HepG2 (cell line): Measurements from ENCODE around the gene PLSCR1. TPM values are rescaled to one million over a fixed set of nuclear protein-coding genes. Genes with fewer than 3 reads are reported as not detected.

Experiments
- ARNTL ChIP-seq: sonication (generic); formaldehyde crosslinking; IDR thresholded peaks from 2 replicates; pipeline ENCODE4 v1.4.0; 2020; ENCODE audit warnings: mild to moderate bottlenecking, missing genetic modification reagents
- CBFB ChIP-seq: sonication (generic); formaldehyde crosslinking; IDR thresholded peaks from 2 replicates; pipeline ENCODE4 v1.4.0; 2020; ENCODE audit warnings: missing genetic modification reagents
- CBX2 ChIP-seq, 2 experiments: fragments of 200-600 bp in 1 of 2; sonication (generic); formaldehyde crosslinking in 1 of 2; IDR thresholded peaks; 2 replicates each; pipeline versions ENCODE4 v1.7.0 to v1.8.1; 2018 to 2022; ENCODE audit warnings: low read depth in 2 of 2, low read length in 1 of 2, mild to moderate bottlenecking in 1 of 2, missing genetic modification reagents in 1 of 2
- CHCHD3 ChIP-seq: sonication (generic); formaldehyde crosslinking; IDR thresholded peaks from 2 replicates; pipeline ENCODE4 v1.8.0; 2022; ENCODE audit warnings: mild to moderate bottlenecking, missing genetic modification reagents, moderate library complexity
- ETS1 ChIP-seq: sonication (generic); formaldehyde crosslinking; IDR thresholded peaks from 2 replicates; pipeline ENCODE4 v1.4.0; 2020; ENCODE audit warnings: missing genetic modification reagents
- FOXK1 ChIP-seq: sonication (generic); formaldehyde crosslinking; IDR thresholded peaks from 2 replicates; pipeline ENCODE4 v1.4.0; 2020; ENCODE audit warnings: low read depth, missing genetic modification reagents, borderline replicate concordance
- JUND ChIP-seq: sonication (generic); formaldehyde crosslinking; IDR thresholded peaks from 2 replicates; pipeline ENCODE4 v1.8.0; 2022; ENCODE audit warnings: mild to moderate bottlenecking, missing genetic modification reagents
- KLF15 ChIP-seq: sonication (generic); formaldehyde crosslinking; IDR thresholded peaks from 2 replicates; pipeline ENCODE4 v1.8.1; 2023; ENCODE audit warnings: borderline replicate concordance, mild to moderate bottlenecking, inconsistent platforms, missing genetic modification reagents, mixed read lengths
- LCORL ChIP-seq, 2 experiments: fragments of 450-650 bp in 1 of 2; sonication (generic) in 1 of 2; formaldehyde crosslinking in 1 of 2; IDR thresholded peaks; 2 replicates each; pipeline versions ENCODE4 v1.5.0 to v1.6.1; 2017 to 2020; ENCODE audit warnings: antibody characterized with exemption in 1 of 2, missing genetic modification reagents in 1 of 2
- MAF1 ChIP-seq: sonication (generic); formaldehyde crosslinking; IDR thresholded peaks from 2 replicates; pipeline ENCODE4 v1.5.0; 2020; ENCODE audit warnings: missing genetic modification reagents, borderline replicate concordance
- MATR3 ChIP-seq: sonication (generic); formaldehyde crosslinking; IDR thresholded peaks from 2 replicates; pipeline ENCODE4 v1.4.0; 2020; ENCODE audit warnings: missing genetic modification reagents
- MLX ChIP-seq: IDR thresholded peaks from 2 replicates; pipeline ENCODE4 v1.6.1; 2016
- MXD3 ChIP-seq: IDR thresholded peaks from 2 replicates; pipeline ENCODE4 v1.6.1; 2016; ENCODE audit warnings: mild to moderate bottlenecking, missing biosample characterization, missing genetic modification reagents
- NCOA2 ChIP-seq: sonication (generic); formaldehyde crosslinking; IDR thresholded peaks from 2 replicates; pipeline ENCODE4 v1.8.0; 2022; ENCODE audit warnings: inconsistent platforms
- SIN3A ChIP-seq: IDR thresholded peaks from 2 replicates; pipeline ENCODE4 v1.6.1; 2011; ENCODE audit warnings: low read depth, mild to moderate bottlenecking, control low read depth, low read length, borderline replicate concordance
- SMARCE1 ChIP-seq: fragments of 450-650 bp; IDR thresholded peaks from 2 replicates; pipeline ENCODE4 v1.6.1; 2017; ENCODE audit warnings: borderline replicate concordance
- SP140L ChIP-seq: sonication (generic); formaldehyde crosslinking; IDR thresholded peaks from 2 replicates; pipeline ENCODE4 v1.4.0; 2020; ENCODE audit warnings: missing genetic modification reagents, borderline replicate concordance
- TBX2 ChIP-seq: sonication (generic); formaldehyde crosslinking; IDR thresholded peaks from 2 replicates; pipeline ENCODE4 v1.5.0; 2020; ENCODE audit warnings: missing genetic modification reagents, mild to moderate bottlenecking, borderline replicate concordance
- U2AF2 ChIP-seq: fragments of 200-400 bp; formaldehyde crosslinking; IDR thresholded peaks from 2 replicates; pipeline ENCODE4 v1.6.1; 2017; ENCODE audit warnings: low read depth, mild to moderate bottlenecking, low read length
- ZC3H13 ChIP-seq: sonication (generic); formaldehyde crosslinking; IDR thresholded peaks from 2 replicates; pipeline ENCODE4 v1.8.1; 2023; ENCODE audit warnings: mild to moderate bottlenecking, missing genetic modification reagents, moderate library complexity
- ZNF225 ChIP-seq: sonication (generic); formaldehyde crosslinking; IDR thresholded peaks from 2 replicates; pipeline ENCODE4 v1.4.0; 2020; ENCODE audit warnings: mild to moderate bottlenecking, missing genetic modification reagents
- ZNF230 ChIP-seq: sonication (generic); formaldehyde crosslinking; IDR thresholded peaks from 2 replicates; pipeline ENCODE4 v1.4.0; 2020; ENCODE audit warnings: mild to moderate bottlenecking, missing genetic modification reagents
- ZNF33A ChIP-seq: sonication (generic); formaldehyde crosslinking; IDR thresholded peaks from 2 replicates; pipeline ENCODE4 v1.5.1; 2020; ENCODE audit warnings: missing genetic modification reagents, mild to moderate bottlenecking, moderate library complexity, borderline replicate concordance
- ZNF674 ChIP-seq: sonication (generic); formaldehyde crosslinking; IDR thresholded peaks from 2 replicates; pipeline ENCODE4 v1.5.0; 2020; ENCODE audit warnings: low read depth, mild to moderate bottlenecking, missing genetic modification reagents
- ZNF772 ChIP-seq: sonication (generic); formaldehyde crosslinking; IDR thresholded peaks from 2 replicates; pipeline ENCODE4 v1.5.0; 2020; ENCODE audit warnings: mild to moderate bottlenecking, missing genetic modification reagents
- ZSCAN5A ChIP-seq: sonication (generic); formaldehyde crosslinking; IDR thresholded peaks from 2 replicates; pipeline ENCODE4 v1.8.0; 2022; ENCODE audit warnings: mild to moderate bottlenecking, missing genetic modification reagents, borderline replicate concordance
- polyA plus RNA-seq, 8 experiments: library from polyadenylated mRNA; depleted of rRNA in 3 of 8; stranded (reverse) in 7 of 8; unstranded in 1 of 8; fragments of >200 nt; fragmentation: Illumina TruSeq in 4 of 8; extraction: Trizol in 4 of 8; gene quantifications; 2 replicates each; pipeline versions ENCODE4 v1.2.1 to v1.2.3, GENCODE V29; 2011 to 2016; ENCODE audit warnings: low read depth in 4 of 8, missing spikeins in 1 of 8, mixed read lengths in 1 of 8; ENCODE audit not compliant: insufficient read depth in 1 of 8
- total RNA-seq, 5 experiments: library from RNA; depleted of rRNA; stranded (reverse); fragments of >200 nt; fragmentation: Illumina TruSeq; extraction: Trizol; gene quantifications; 2 replicates each; pipeline ENCODE4 v1.2.3, GENCODE V29; 2016; ENCODE audit warnings: low read depth in 1 of 5

Gene PLSCR1
- total and polyA plus RNA-seq, 2 of the 13 experiments (the other 11 are each of a cell fraction or from before 2014, with no cell fraction given): 33.8 to 34.1 TPM

- TF ChIP-seq ZNF33A (CRISPR knock-in tag): no peak
- TF ChIP-seq ETS1 (CRISPR knock-in tag): no peak
- no peak for TF ChIP-seq ZNF225
- no peak for TF ChIP-seq KLF15 (CRISPR knock-in tag)
- TF ChIP-seq FOXK1: peak; percentile 64; the same call in 1 of the 2 replicates
- peak; percentile 46; the same call in 1 of the 2 replicates for TF ChIP-seq MLX
- TF ChIP-seq ZC3H13 (CRISPR knock-in tag): no peak
- TF ChIP-seq ZNF772 (CRISPR knock-in tag): no peak
- no peak for TF ChIP-seq ZNF674 (CRISPR knock-in tag)
- TF ChIP-seq U2AF2: no peak
- peak; percentile 89 for TF ChIP-seq CBFB
- TF ChIP-seq SP140L (CRISPR knock-in tag): 0 out of 2 replicates have a peak, but pooled peaks have one; percentile 48
- TF ChIP-seq SIN3A: no peak
- TF ChIP-seq CHCHD3 (CRISPR knock-in tag): no peak
- TF ChIP-seq SMARCE1: no peak
- TF ChIP-seq TBX2 (CRISPR knock-in tag): peak; percentile 55; the same call in 1 of the 2 replicates
- TF ChIP-seq CBX2 (IDR thresholded peaks at IDR 0.05; ENCODE audit: low read depth, low read length): no peak
- TF ChIP-seq CBX2 (CRISPR knock-in tag; IDR thresholded peaks at IDR 0.05; ENCODE audit: low read depth): no peak
- TF ChIP-seq ARNTL: no peak; the same call in 1 of the 2 replicates
- no peak for TF ChIP-seq JUND
- no peak for TF ChIP-seq MAF1
- TF ChIP-seq ZNF230 (CRISPR knock-in tag): no peak
- TF ChIP-seq LCORL (IDR thresholded peaks at IDR 0.05): no peak
- TF ChIP-seq LCORL (CRISPR knock-in tag; IDR thresholded peaks at IDR 0.05): peak; percentile 40; the same call in 1 of the 2 replicates
- TF ChIP-seq NCOA2: peak; percentile 89
- no peak for TF ChIP-seq MATR3 (CRISPR knock-in tag)
- TF ChIP-seq MXD3 (CRISPR knock-in tag): no peak
- peak; percentile 76; the same call in 1 of the 2 replicates for TF ChIP-seq ZSCAN5A (CRISPR knock-in tag)
Measured at GRCh38 chr3:146581080-146581601, 36.7 kb upstream of the PLSCR1 start (continued).
